Measurements from ENCODE around the gene KCNQ5. TPM values are rescaled to one million over a fixed set of nuclear protein-coding genes. Genes with fewer than 3 reads are reported as not detected.

The KCNQ5 gene
- total and polyA plus RNA-seq, 2 of the 8 experiments (the other 6 are each of a cell fraction or from before 2014, with no cell fraction given), result 0.83 to 1.2 TPM

GRCh38 chr6:72832271-72832670 is 210.4 kb downstream of the KCNQ5 start:
- Histone ChIP-seq H2BK15ac (ENCODE audit: low read length) (no peak overlapping the region), H4K5ac (ENCODE audit: insufficient read length, low read depth, low read length) (no peak overlapping the region), H2BK120ac (replicated peaks; ENCODE audit: low read depth, low read length) (no peak overlapping the region), H2AFZ (ENCODE audit: low read length) (no peak overlapping the region), H3K27me3 (replicated peaks in 1 of 4; ENCODE audit: control insufficient read depth in 3 of 4, extremely low read depth in 1 of 4, insufficient read depth in 3 of 4, low read length in 3 of 4) (no peaks in the 10 kb centered on the region), H3K4me2 (ENCODE audit: insufficient read depth in 1 of 2, low read depth in 2 of 2, low read length in 2 of 2) (no peak overlapping the region), H4K20me1 (replicated peaks in 1 of 2; ENCODE audit: control insufficient read depth in 1 of 2, insufficient read depth in 2 of 2, low read length in 2 of 2) (no peaks in the 10 kb centered on the region), H2BK12ac (ENCODE audit: low read depth, low read length) (no peak overlapping the region), H3K4ac (replicated peaks; ENCODE audit: insufficient read length, low read depth, low read length) (no peak overlapping the region), H3K79me2 (ENCODE audit: control insufficient read depth in 1 of 2, insufficient read depth in 2 of 2, low read length in 2 of 2) (no peaks in the 10 kb centered on the region), H3K4me1 (replicated peaks in 1 of 4; ENCODE audit: control insufficient read depth in 3 of 4, insufficient read depth in 4 of 4, low read length in 3 of 4) (no peaks in the 10 kb centered on the region), H3K9me3 (ENCODE audit: insufficient read depth in 2 of 2, low read depth in 1 of 2, low read length in 1 of 2) (no peaks in the 10 kb centered on the region), H2BK20ac (ENCODE audit: low read length) (no peak overlapping the region), H4K8ac (ENCODE audit: extremely low read depth, insufficient read depth, low read length) (no peak overlapping the region), H2BK5ac (ENCODE audit: low read depth, low read length) (no peak overlapping the region), H3K27ac (ENCODE audit: low read depth, low read length) (no peak overlapping the region), H4K91ac (replicated peaks; ENCODE audit: insufficient read length, low read length) (no peak overlapping the region), H2AK5ac (ENCODE audit: low read depth, low read length) (no peak overlapping the region), H3K56ac (replicated peaks; ENCODE audit: insufficient read length, low read depth, low read length) (no peak overlapping the region), H3K14ac (ENCODE audit: insufficient read length) (no peak overlapping the region), H3K18ac (ENCODE audit: extremely low read depth, low read length) (no peak overlapping the region), H3K4me3 (ENCODE audit: extremely low read depth in 1 of 4, insufficient read depth in 2 of 4, low read depth in 3 of 4, low read length in 4 of 4) (no peak overlapping the region), H3K23me2 (ENCODE audit: low read depth, low read length) (no peaks in the 10 kb centered on the region; the same call in 1 of the 2 replicates), H3K36me3 (ENCODE audit: control insufficient read depth in 2 of 4, insufficient read depth in 4 of 4, low read length in 3 of 4) (no peaks in the 10 kb centered on the region), H3K9ac (replicated peaks in 1 of 4; ENCODE audit: extremely low read depth in 1 of 4, low read depth in 3 of 4, low read length in 3 of 4) (no peak overlapping the region), H3K79me1 (ENCODE audit: low read depth, low read length) (no peaks in the 10 kb centered on the region), H3K23ac (ENCODE audit: insufficient read length) (no peak overlapping the region)
- DNase-seq (ENCODE audit: low read depth in 1 of 2, low spot score in 2 of 2) (no peak), FAIRE-seq (no peak)
- WGBS, 2 experiments (ENCODE audit: extremely low coverage in 1 of 2, insufficient coverage in 1 of 2, insufficient read length in 1 of 2, insufficient replicate concordance in 2 of 2, low coverage in 1 of 2, low lambda C conversion rate in 2 of 2, missing lambda C conversion rate in 1 of 2), result 89% methylated on average over 3 of the region's 3 CpGs; no CpG with 5 or more reads in 1 of the 2 experiments
- CTCF ChIA-PET (ENCODE audit: partially characterized antibody), result no interaction called here
- POLR2A ChIA-PET (ENCODE audit: partially characterized antibody), result no interaction called here
- TF ChIP-seq JUN (IDR thresholded peaks at IDR 0.05; ENCODE audit: low read depth, low read length), result no peak
- no peak for TF ChIP-seq SRF (IDR thresholded peaks at IDR 0.05; ENCODE audit: low read depth, low read length)
- no peak for TF ChIP-seq YY1 (IDR thresholded peaks at IDR 0.05; ENCODE audit: low read depth, low read length)

Measured in H1 (cell line).